Measurements from ENCODE around the gene RTTN. TPM values are rescaled to one million over a fixed set of nuclear protein-coding genes. Genes with fewer than 3 reads are reported as not detected.

The RTTN gene
- polyA plus RNA-seq, 1 donor (not counting 4 experiments of a cell fraction or from before 2014, with no cell fraction given), result 77.3 TPM

- Histone ChIP-seq H3K36me3 (ENCODE audit: control insufficient read depth in 2 of 2, extremely low read depth in 1 of 2, insufficient read depth in 2 of 2, low read length in 2 of 2) (no peaks in the 10 kb centered on the region), H3K9me3 (ENCODE audit: control insufficient read depth, low read depth, low read length) (no peaks in the 10 kb centered on the region), H3K9me1 (ENCODE audit: control insufficient read depth, extremely low read depth, insufficient read depth, low read length) (no peaks in the 10 kb centered on the region), H3K4me3 (ENCODE audit: control insufficient read depth in 2 of 3, extremely low read depth in 1 of 3, insufficient read depth in 2 of 3, low read depth in 1 of 3, low read length in 3 of 3) (no peak overlapping the region), H3K79me2 (ENCODE audit: control insufficient read depth, insufficient read depth, low read length) (no peaks in the 10 kb centered on the region), H3K4me2 (ENCODE audit: control insufficient read depth, extremely low read depth, insufficient read depth, low read depth, low read length) (no peak overlapping the region), H3K27ac (ENCODE audit: control insufficient read depth, insufficient read depth, low read length) (no peak overlapping the region), H4K20me1 (ENCODE audit: control insufficient read depth, extremely low read depth, insufficient read depth, low read length) (no peaks in the 10 kb centered on the region), H3K9ac (ENCODE audit: control insufficient read depth, extremely low read depth, insufficient read depth, low read length) (no peak overlapping the region), H3K27me3 (ENCODE audit: control insufficient read depth, extremely low read depth, insufficient read depth, low read length) (peaks cover 10% of the 10 kb centered on the region), H3K4me1 (ENCODE audit: control insufficient read depth, extremely low read depth, insufficient read depth, low read length) (no peaks in the 10 kb centered on the region), H2AFZ (ENCODE audit: control insufficient read depth, low read length) (no peak overlapping the region)
- TF ChIP-seq CTCF (optimal IDR thresholded peaks at IDR 0.05 in 1 of 3, IDR thresholded peaks at IDR 0.05 in 1 of 3, conservative IDR thresholded peaks at IDR 0.05 in 1 of 3; ENCODE audit: extremely low read depth in 1 of 3, insufficient read depth in 2 of 3, low read length in 3 of 3), result no peak
- no peak for TF ChIP-seq EZH2 (IDR thresholded peaks at IDR 0.05; ENCODE audit: low read length)
- dilution Hi-C loops (cut with MboI; ENCODE audit: extremely low pct_ligation_motif_present, low sequenced_read_pairs), result loop anchor here (25.0 kb wide), 1 partner anchor 216 kb away; no protein-coding TSS in a partner anchor
- no peak for FAIRE-seq
- DNase-seq (ENCODE audit: low read depth, low spot score), result no peak
Observed at GRCh38 chr18:70221156-70221914, 15.8 kb upstream of the RTTN start.

- DNase-seq (ENCODE audit: low read depth, low spot score) (no peak), FAIRE-seq (no peak)
- no peak overlapping the region for H3K27ac ChIP-seq (ENCODE audit: control insufficient read depth, insufficient read depth, low read length)
- no peaks in the 10 kb centered on the region for H4K20me1 ChIP-seq (ENCODE audit: control insufficient read depth, extremely low read depth, insufficient read depth, low read length)
- no peak for TF ChIP-seq CTCF (optimal IDR thresholded peaks at IDR 0.05 in 1 of 3, IDR thresholded peaks at IDR 0.05 in 1 of 3, conservative IDR thresholded peaks at IDR 0.05 in 1 of 3; ENCODE audit: extremely low read depth in 1 of 3, insufficient read depth in 2 of 3, low read length in 3 of 3)
- no peak for TF ChIP-seq EZH2 (IDR thresholded peaks at IDR 0.05; ENCODE audit: low read length)
- no peaks in the 10 kb centered on the region for H3K9me3 ChIP-seq (ENCODE audit: control insufficient read depth, low read depth, low read length)
- no peak overlapping the region for H2AFZ ChIP-seq (ENCODE audit: control insufficient read depth, low read length)
- no peaks in the 10 kb centered on the region for H3K79me2 ChIP-seq (ENCODE audit: control insufficient read depth, insufficient read depth, low read length)
- H3K4me1 ChIP-seq (ENCODE audit: control insufficient read depth, extremely low read depth, insufficient read depth, low read length), result no peaks in the 10 kb centered on the region
- no peak overlapping the region for H3K9ac ChIP-seq (ENCODE audit: control insufficient read depth, extremely low read depth, insufficient read depth, low read length)
- peaks cover 10% of the 10 kb centered on the region for H3K27me3 ChIP-seq (ENCODE audit: control insufficient read depth, extremely low read depth, insufficient read depth, low read length)
- H3K9me1 ChIP-seq (ENCODE audit: control insufficient read depth, extremely low read depth, insufficient read depth, low read length), result no peaks in the 10 kb centered on the region
- no peak overlapping the region for H3K4me2 ChIP-seq (ENCODE audit: control insufficient read depth, extremely low read depth, insufficient read depth, low read depth, low read length)
- dilution Hi-C loops (cut with MboI; ENCODE audit: extremely low pct_ligation_motif_present, low sequenced_read_pairs), result loop anchor here (25.0 kb wide), 1 partner anchor 217 kb away; no protein-coding TSS in a partner anchor
- no peak overlapping the region for H3K4me3 ChIP-seq (ENCODE audit: control insufficient read depth in 2 of 3, extremely low read depth in 1 of 3, insufficient read depth in 2 of 3, low read depth in 1 of 3, low read length in 3 of 3)
- H3K36me3 ChIP-seq (ENCODE audit: control insufficient read depth in 2 of 2, extremely low read depth in 1 of 2, insufficient read depth in 2 of 2, low read length in 2 of 2), result no peaks in the 10 kb centered on the region
Observed at GRCh38 chr18:70220628-70221027, 15.1 kb upstream of the RTTN start.

All from keratinocyte (primary cell).